ENCODE data around the gene IL27RA. TPM values are rescaled to one million over a fixed set of nuclear protein-coding genes. Genes with fewer than 3 reads are reported as not detected.

IL27RA gene
- total and polyA plus RNA-seq, 12 donors, result 1.2 to 5.2 (median 3.7) TPM

DNA sequence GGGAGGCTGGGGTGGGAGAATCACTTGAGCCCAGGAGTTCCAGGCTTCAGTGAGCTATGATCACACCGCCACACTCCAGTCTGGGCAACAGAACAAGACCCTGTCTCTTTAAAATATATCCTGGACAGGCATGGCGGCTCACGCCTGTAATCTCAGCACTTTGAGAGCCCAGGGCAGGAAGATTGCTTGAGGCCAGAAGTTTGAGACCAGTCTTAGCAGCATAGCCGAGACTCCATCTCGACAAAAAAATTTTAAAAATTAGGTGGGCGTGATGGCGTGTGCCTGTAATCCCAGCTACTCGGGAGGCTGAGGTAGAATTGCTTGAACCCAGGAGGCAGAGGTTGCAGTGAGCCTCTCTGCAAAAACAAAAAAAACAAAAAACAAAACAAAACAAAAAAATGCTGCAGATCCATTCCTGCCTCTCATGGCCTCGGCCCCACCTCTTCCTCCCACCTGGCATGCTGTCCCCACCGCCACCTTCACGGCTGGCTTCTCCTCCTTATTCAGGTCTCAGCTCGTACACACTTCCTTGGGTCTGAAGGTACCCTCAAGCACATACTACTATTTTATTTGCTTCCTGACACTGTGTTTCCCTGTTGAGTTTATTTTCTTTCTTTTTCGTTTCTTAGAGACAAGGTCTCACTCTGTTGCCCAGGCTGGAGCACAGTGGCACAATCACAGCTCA lies 30.7 kb upstream of the IL27RA start:
- H3K27ac ChIP-seq, result no peak overlapping the region
- intact Hi-C loops (cut with DNase I), result no loop called here
- peaks cover 15 to 24% of the 10 kb centered on the region in 2 donors for H3K4me1 ChIP-seq (replicated peaks in 1 of 2)

GRCh38 chr19:14002571-14003250 lies 28.9 kb upstream of the IL27RA start:
- peaks cover 0 to 7% (median 0%) of the 10 kb centered on the region in 3 donors for H3K9me3 ChIP-seq (replicated peaks in 1 of 3)
- H3K36me3 ChIP-seq (replicated peaks in 1 of 2), result no peaks in the 10 kb centered on the region
- H3K4me1 ChIP-seq (replicated peaks in 1 of 2), result peaks cover 15 to 24% of the 10 kb centered on the region in 2 donors
- intact Hi-C loops (cut with DNase I), result no loop called here
- H3K27ac ChIP-seq, result peak overlapping the region in 3 of 5 donors; percentile 18 to 97 (median 97)
- TF ChIP-seq, protein P1, sequence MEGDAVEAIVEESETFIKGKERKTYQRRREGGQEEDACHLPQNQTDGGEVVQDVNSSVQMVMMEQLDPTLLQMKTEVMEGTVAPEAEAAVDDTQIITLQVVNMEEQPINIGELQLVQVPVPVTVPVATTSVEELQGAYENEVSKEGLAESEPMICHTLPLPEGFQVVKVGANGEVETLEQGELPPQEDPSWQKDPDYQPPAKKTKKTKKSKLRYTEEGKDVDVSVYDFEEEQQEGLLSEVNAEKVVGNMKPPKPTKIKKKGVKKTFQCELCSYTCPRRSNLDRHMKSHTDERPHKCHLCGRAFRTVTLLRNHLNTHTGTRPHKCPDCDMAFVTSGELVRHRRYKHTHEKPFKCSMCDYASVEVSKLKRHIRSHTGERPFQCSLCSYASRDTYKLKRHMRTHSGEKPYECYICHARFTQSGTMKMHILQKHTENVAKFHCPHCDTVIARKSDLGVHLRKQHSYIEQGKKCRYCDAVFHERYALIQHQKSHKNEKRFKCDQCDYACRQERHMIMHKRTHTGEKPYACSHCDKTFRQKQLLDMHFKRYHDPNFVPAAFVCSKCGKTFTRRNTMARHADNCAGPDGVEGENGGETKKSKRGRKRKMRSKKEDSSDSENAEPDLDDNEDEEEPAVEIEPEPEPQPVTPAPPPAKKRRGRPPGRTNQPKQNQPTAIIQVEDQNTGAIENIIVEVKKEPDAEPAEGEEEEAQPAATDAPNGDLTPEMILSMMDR (IDR thresholded peaks at IDR 0.05), result no peak
- no peak for TF ChIP-seq POLR2A (IDR thresholded peaks at IDR 0.05)
- H3K4me3 ChIP-seq, result no peak overlapping the region
- no peaks in the 10 kb centered on the region for H3K27me3 ChIP-seq
- DNase-seq, result no peak
- WGBS, 4 donors, result 65 to 78% (median 73%) methylated on average over 6 to 13 of the region's 13 CpGs

More for the DNA sequence above, 30.7 kb upstream of the IL27RA start:
- no peak for DNase-seq
- no peak for TF ChIP-seq POLR2A (IDR thresholded peaks at IDR 0.05)
- Histone ChIP-seq H3K9me3 (replicated peaks in 1 of 3) (peaks cover 0 to 7% (median 0%) of the 10 kb centered on the region in 3 donors), H3K4me3 (no peak overlapping the region), H3K27me3 (no peaks in the 10 kb centered on the region), H3K36me3 (replicated peaks in 1 of 2) (no peaks in the 10 kb centered on the region)
- 84 to 88% (median 87%) methylated on average over 12 to 13 of the region's 13 CpGs for WGBS, 4 donors

DNA sequence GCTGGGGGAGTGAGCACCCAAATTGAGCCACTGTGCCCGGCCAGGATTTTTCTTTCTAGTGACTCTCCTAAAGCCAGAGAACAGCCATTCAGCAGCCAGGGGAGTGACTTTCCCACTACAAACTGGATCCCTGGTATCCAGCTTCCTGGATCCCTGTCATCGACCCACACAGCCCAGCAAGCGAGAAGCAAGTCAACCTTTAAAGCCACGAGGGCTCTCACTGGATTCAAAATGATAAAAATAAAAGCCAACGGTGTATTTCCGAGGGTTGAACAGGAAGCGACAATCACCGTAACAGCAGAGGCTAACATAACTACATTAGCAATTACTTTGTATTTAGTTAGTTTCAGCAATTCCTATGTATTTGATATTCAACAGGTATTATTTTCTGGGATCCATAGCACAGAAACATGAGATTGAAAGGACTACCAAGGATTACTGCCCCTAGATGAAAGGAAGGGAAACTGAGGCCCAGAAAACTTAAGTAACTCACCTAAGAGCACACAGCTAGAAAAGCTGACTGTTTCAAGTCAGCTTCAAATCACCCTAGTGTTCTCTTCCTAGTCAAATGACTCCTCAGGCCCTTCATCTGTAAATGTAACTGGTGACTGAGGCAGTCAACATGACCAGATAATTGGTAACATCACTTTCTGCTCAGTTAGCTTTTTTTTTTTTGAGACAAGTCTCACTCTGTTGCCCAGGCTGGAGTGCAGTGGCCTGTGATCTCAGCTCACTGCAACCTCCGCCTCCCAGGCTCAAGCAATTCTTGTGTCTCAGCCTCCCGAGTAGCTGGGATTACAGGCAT lies 28.1 kb upstream of the IL27RA start:
- intact Hi-C loops (cut with DNase I), result no loop called here
- peak overlapping the region; percentile 12 to 97 (median 93) for H3K27ac ChIP-seq

GRCh38 chr19:14004619-14005348 lies 26.8 kb upstream of the IL27RA start:
- Histone ChIP-seq H3K4me1 (replicated peaks in 1 of 2) (peaks cover 15 to 24% of the 10 kb centered on the region in 2 donors), H3K9me3 (replicated peaks in 1 of 3) (no peaks in the 10 kb centered on the region), H3K36me3 (replicated peaks in 1 of 2) (no peaks in the 10 kb centered on the region), H3K27me3 (no peaks in the 10 kb centered on the region), H3K27ac (peak overlapping the region; percentile 12 to 97 (median 95)), H3K4me3 (peak overlapping the region in 1 of 4 donors; percentile 78)
- TF ChIP-seq POLR2A (IDR thresholded peaks at IDR 0.05), result peak in 1 of 2 donors; percentile 19
- TF ChIP-seq, protein P1 (IDR thresholded peaks at IDR 0.05), result no peak
- intact Hi-C loops (cut with DNase I), result no loop called here
- 13 to 18% (median 15%) methylated on average over 13 to 14 of the region's 14 CpGs for whole genome bisulfite sequencing, 4 donors
- peak; percentile 74 to 88 (median 83) for DNase-seq

More for the DNA sequence above, 28.1 kb upstream of the IL27RA start:
- Histone ChIP-seq H3K9me3 (replicated peaks in 1 of 3) (peaks cover 0 to 7% (median 0%) of the 10 kb centered on the region in 3 donors), H3K36me3 (replicated peaks in 1 of 2) (no peaks in the 10 kb centered on the region), H3K27me3 (no peaks in the 10 kb centered on the region), H3K4me3 (no peak overlapping the region), H3K4me1 (replicated peaks in 1 of 2) (peaks cover 15 to 24% of the 10 kb centered on the region in 2 donors)
- 57 to 64% (median 59%) methylated on average over 8 to 10 of the region's 10 CpGs for WGBS, 4 donors
- DNase-seq, result no peak
- TF ChIP-seq, protein P1 (IDR thresholded peaks at IDR 0.05), result no peak
- no peak for TF ChIP-seq POLR2A (IDR thresholded peaks at IDR 0.05)

Data from adrenal gland (tissue), 12 donors.